Measurements from ENCODE around the gene REXO5.
"Not testable (repeated sequence)": the region's sequence is repeated elsewhere in the genome, so short reads cannot be mapped to it uniquely, and the experiment has no call there.

REXO5 gene

GRCh38 chr16:20850981-20851380 is 44.7 kb downstream of the REXO5 start:
- no peak for DNase-seq (ENCODE audit: low read depth)

- no peak for DNase-seq (ENCODE audit: low read depth)
These were observed 45.3 kb downstream of the REXO5 start for GRCh38 chr16:20851601-20852000.

GRCh38 chr16:20853143-20853542 is 46.8 kb downstream of the REXO5 start:
- DNase-seq (ENCODE audit: low read depth) = no peak

- DNase-seq (ENCODE audit: low read depth) = no peak
These were observed 47.8 kb downstream of the REXO5 start for GRCh38 chr16:20853981-20854620.

- no peak for DNase-seq (ENCODE audit: low read depth)
These were observed 48.6 kb downstream of the REXO5 start for GRCh38 chr16:20854963-20855362.

GRCh38 chr16:20857281-20857680 is 51.0 kb downstream of the REXO5 start:
- no peak for DNase-seq (ENCODE audit: low read depth)

GRCh38 chr16:20859229-20859628 is 52.9 kb downstream of the REXO5 start:
- no peak for DNase-seq (ENCODE audit: low read depth)

GRCh38 chr16:20859699-20860098 is 53.4 kb downstream of the REXO5 start:
- DNase-seq (ENCODE audit: low read depth) = no peak

GRCh38 chr16:20860361-20860760 is 54.0 kb downstream of the REXO5 start:
- no peak for DNase-seq (ENCODE audit: low read depth)

GRCh38 chr16:20860995-20861394 is 54.7 kb downstream of the REXO5 start:
- not testable (repeated sequence) for DNase-seq (ENCODE audit: low read depth)

- no peak for DNase-seq (ENCODE audit: low read depth)
These were observed 56.0 kb downstream of the REXO5 start for GRCh38 chr16:20862162-20862960.

- DNase-seq (ENCODE audit: low read depth) = not testable (repeated sequence)
These were observed 58.0 kb downstream of the REXO5 start for GRCh38 chr16:20864376-20864775.

- no peak for DNase-seq (ENCODE audit: low read depth)
These were observed 59.2 kb downstream of the REXO5 start for GRCh38 chr16:20865420-20866131.

GRCh38 chr16:20866145-20866772 is 59.9 kb downstream of the REXO5 start:
- no peak for DNase-seq (ENCODE audit: low read depth)

- no peak for DNase-seq (ENCODE audit: low read depth)
These were observed 60.5 kb downstream of the REXO5 start for GRCh38 chr16:20866801-20867200.

GRCh38 chr16:20867585-20867984 is 61.3 kb downstream of the REXO5 start:
- DNase-seq (ENCODE audit: low read depth) = no peak

- no peak for DNase-seq (ENCODE audit: low read depth)
These were observed 62.6 kb downstream of the REXO5 start for GRCh38 chr16:20868890-20869289.

- no peak for DNase-seq (ENCODE audit: low read depth)
These were observed 63.9 kb downstream of the REXO5 start for GRCh38 chr16:20870122-20870820.

GRCh38 chr16:20871258-20871657 is 64.9 kb downstream of the REXO5 start:
- DNase-seq (ENCODE audit: low read depth) = no peak

- DNase-seq (ENCODE audit: low read depth) = no peak
These were observed 65.9 kb downstream of the REXO5 start for GRCh38 chr16:20871941-20872815.

- no peak for DNase-seq (ENCODE audit: low read depth)
These were observed 67.0 kb downstream of the REXO5 start for GRCh38 chr16:20873331-20873730.

Data from activated T-cell treated with anti-CD3 and anti-CD28 coated beads for 24 hours (primary cell).